Inflammatory macrophage treated with lipopolysaccharide for 1 hour (primary cell): Measurements from ENCODE around the gene PCCA.
"Not testable (repeated sequence)": the region's sequence is repeated elsewhere in the genome, so short reads cannot be mapped to it uniquely, and the experiment has no call there.

Experiments used
- DNase-seq, 2 donors: peaks; one replicate each; pipeline ENCODE4 v3.0.0-alpha.2; 2020 to 2022

PCCA gene

GRCh38 chr13:100552755-100553154 lies 463.9 kb downstream of the PCCA start:
- no peak for DNase-seq

GRCh38 chr13:100559886-100560285 lies 471.0 kb downstream of the PCCA start:
- DNase-seq, result no peak

- no peak for DNase-seq
Measured at GRCh38 chr13:100560498-100561157, 471.7 kb downstream of the PCCA start.

- DNase-seq, result no peak
Measured at GRCh38 chr13:100561158-100561499, 472.2 kb downstream of the PCCA start.

DNA sequence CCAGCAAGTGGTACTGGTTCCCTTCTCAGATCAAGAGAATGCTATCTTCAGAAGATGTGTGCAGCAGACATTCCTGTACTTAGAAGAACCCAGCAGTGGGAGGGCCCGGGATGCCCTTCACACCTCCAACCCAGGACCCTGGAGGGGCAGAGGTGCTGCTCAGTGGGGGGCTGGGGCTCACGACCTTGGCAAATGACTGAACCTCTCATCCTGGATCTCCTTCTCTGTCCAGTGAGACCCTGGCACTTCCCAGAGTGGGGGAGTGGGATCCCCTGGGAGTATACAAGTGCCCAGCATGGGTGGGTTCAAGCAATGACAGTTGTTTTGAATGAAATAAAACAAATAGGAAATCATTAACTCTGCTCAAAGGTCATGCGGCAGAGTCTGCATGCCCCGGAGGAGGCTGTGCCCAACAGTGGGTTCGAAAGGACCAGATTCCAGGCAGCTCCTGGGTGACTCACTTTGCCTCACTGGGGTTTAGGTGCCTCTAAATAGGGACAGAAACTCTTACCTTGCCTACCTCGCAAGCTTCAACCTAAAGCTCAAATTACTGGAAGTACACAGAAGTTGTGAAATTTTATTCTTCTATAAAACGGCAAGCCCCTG lies 472.8 kb downstream of the PCCA start:
- no peak for DNase-seq

DNA sequence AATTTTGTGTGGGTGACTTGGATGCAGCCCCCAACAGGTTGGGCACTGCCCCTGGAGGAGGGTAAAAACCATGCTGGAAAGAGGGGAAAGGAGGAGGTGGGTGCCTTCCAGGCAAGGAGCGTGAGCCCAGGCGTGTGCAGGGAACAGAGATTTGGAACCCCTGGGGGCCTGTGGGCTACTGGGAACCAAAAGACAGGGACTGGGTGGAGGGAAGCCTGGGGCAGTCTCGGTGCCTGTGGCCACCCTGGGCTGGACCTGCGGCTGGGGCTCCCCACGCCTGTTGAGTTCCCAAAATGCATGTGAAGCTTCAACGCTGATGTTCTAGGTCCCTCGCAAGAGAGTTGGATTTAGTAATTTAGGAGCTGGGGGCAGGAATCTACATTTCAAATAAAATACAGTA lies 474.9 kb downstream of the PCCA start:
- no peak for DNase-seq

DNA sequence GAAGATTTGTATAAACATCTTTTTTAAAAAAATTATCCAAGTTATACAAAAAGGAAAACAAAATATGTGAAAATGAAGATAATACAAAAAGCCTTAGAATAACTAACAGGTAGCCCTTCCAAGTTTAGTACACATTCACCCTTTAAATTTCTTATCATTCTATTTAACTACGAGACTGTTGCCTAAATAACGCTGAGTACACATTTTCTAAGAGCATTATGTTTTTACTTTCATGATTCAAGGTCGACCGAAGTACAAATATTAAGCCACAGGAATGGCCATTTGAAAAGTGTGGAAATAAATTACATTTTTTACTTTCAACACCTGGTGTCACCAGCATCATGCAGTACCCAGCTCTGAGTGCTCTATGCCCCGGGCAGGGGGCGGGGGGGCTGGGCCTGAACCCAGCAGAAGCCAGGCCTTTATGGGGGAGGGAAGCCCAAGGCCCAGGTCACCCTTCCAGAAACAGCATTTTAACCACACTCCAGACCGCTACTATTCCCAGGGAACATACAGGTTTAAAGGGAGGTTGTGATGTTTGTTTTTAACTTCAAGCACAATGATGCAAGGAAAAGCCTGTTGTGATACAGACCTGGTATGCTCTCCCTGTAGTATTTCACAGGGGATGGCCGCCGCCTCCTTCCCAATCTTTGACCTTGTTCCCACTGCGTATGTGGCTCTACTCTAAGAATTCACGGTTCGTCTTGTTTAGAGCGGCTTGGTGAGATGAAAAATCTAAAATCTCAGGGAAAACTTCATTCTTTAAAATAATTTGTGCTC lies 475.7 kb downstream of the PCCA start:
- no peak for DNase-seq

DNA sequence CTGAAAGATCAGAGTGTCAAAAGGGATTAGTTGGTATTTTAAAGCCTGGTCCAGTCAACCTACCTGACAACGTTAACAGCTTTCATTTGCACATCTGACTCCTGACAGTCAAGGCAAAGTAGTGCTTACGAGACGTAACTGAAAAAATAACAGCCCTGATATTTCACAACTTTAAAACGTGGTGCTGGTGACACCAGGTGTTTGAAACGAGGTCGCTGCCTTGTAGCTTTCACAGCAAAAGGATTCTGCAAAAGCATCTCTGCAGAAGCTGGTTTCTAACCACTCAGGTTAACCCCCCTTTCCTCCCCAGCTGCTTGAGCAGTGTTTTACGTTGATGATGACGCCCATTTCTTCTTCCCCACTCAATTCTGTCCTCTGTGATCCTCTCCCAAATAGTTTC lies 476.4 kb downstream of the PCCA start:
- DNase-seq, result no peak

GRCh38 chr13:100566543-100566942 lies 477.6 kb downstream of the PCCA start:
- DNase-seq, result no peak

DNA sequence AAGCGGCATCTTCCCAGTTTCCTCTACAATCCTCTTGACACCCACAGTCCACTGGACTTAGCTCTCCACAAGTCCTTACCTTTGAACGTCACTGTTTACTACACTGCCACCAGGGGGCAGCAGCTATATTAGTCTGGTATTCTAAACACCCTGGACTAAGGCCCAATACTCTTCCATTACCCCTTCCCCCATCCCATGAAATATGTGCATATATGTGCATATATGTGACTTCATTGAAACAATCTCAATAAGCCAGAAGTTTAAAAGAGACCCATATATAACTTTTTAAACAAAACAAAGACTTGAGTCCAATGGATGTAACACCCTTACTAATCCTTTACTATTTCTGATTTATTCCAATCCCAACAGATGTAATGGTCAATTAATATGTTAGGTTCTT lies 484.2 kb downstream of the PCCA start:
- DNase-seq, result peak; percentile 63 to 86

- DNase-seq, result not testable (repeated sequence)
Measured at GRCh38 chr13:100577239-100577638, 488.3 kb downstream of the PCCA start.
